HL-60/S4 treated with retinoic acid at 250 ng/mL for 4 days and 3 days (cell line): Measurements from ENCODE around the gene ITGAD.

Experiments
- in situ Hi-C: fragments of 300-500 bp; cut with MboI; formaldehyde crosslinking; loops from 2 replicates; pipeline ENCODE4 v1.7.0; 2022; ENCODE audit warnings: low sequenced_read_pairs

ITGAD gene

DNA sequence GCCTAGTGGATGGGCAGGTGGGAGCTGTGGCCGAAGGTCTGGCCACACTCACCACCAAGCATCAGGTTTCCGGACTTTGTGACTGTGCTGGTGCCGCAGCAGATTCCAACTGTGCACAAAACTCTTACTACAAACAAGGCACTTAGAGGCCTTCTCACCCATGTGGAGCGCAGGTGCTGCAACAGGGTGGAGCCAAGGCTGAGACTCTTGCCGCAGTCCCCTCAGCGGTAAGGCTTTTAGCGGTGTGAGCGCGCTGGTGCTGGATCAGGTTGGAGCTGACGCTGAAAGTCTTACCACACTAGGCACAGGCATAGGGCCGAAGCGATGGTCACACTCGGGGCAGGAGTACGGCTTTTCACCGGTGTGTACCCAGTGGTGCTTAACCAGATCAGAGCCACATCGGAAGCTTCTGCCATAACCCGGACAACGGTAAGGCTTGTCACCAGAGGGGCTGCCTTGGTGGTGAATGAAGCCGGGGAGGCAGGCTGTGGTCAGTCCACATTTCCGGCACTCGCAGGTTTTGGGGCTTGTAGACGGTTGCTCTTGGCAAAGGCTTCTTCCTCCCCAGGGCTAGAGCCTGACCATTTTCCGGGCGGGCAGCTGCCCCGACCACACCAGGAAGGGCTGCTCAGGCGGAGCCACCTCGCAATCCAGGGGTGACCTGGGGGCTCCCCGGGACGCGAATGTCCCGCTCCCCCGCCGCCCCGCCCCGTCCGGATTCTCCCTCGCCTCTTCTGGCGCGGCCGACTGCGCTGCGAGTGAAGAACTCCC is 65.1 kb downstream of the ITGAD start:
- in situ Hi-C loops = loop anchor here (10.0 kb wide), 2 partner anchors 383 to 417 kb away; partner anchors contain the start of genes ZNF267, ZNF646 and ZNF668

GRCh38 chr16:31458844-31459686 is 65.9 kb downstream of the ITGAD start, which contains the start of gene ARMC5:
Gene ARMC5, plus strand, starts transcription at chr16:31459501. Its CDS starts 24 bp downstream, at chr16:31459525.
- in situ Hi-C loops = loop anchor here (10.0 kb wide), 2 partner anchors 384 to 416 kb away; partner anchors contain the start of genes ZNF267, ZNF646 and ZNF668

GRCh38 chr16:31459687-31460581 is 66.8 kb downstream of the ITGAD start:
- in situ Hi-C loops = loop anchor here (10.0 kb wide), 2 partner anchors 385 to 415 kb away; partner anchors contain the start of genes ZNF267, ZNF646 and ZNF668

DNA sequence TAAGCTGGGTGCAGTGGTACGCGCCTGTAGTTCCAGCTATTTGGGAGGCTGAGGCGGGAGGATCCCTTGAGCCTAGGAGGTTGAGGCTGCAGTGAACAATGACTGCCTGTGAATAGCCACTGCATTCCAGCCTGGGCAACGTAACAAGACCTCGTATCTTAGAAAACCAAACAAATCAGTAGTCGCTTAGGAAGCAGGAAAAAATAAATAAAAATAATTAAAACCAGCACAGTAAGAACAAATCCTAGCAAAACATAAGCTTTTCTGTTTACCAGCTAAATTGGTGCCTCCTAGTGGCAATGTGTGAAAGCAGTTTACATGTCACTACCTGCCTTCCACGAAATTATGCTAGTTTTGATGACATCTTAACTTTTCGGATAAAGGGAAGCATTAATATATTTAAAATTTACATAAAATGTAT is 67.5 kb downstream of the ITGAD start:
- in situ Hi-C loops = no loop called here

DNA sequence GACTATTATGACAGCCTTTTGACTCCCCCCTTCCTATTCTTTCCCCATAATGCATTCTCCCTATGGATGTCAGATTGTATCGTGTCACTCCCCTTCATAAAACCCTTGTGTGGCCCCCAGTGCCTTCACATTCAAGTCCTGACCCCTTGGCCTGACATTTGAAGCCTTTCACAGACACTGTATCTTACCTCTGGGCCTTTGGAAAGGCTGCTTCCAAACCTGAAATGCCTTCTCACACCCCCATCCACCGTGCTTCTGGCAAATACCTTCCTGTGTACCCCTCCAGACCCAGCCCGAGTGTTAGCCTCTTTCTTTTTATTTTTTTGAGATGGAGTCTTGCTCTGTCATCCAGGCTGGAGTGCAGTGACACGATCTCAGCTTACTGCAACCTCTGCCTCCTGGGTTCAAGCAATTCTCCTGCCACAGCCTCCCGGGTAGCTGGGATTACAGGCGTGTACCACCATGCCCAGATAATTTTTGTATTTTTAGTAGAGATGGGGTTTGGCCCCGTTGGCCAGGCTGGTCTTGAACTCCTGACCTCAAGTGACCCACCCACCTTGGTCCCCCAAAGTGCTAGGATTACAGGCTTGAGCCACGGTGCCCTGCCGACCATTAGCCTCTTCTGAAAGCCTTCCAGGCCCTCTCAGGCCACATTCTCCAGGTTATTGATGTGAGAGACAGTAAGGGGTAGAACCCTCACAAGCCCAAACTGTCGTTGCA is 68.2 kb downstream of the ITGAD start:
- in situ Hi-C loops = no loop called here

- in situ Hi-C loops = no loop called here
These were observed 69.0 kb downstream of the ITGAD start for GRCh38 chr16:31461921-31462804.

- in situ Hi-C loops = no loop called here
These were observed 71.2 kb downstream of the ITGAD start for GRCh38 chr16:31464348-31464769.

- in situ Hi-C loops = no loop called here
These were observed 71.7 kb downstream of the ITGAD start for GRCh38 chr16:31464781-31465260.

GRCh38 chr16:31465788-31466370 is 72.7 kb downstream of the ITGAD start:
- in situ Hi-C loops = no loop called here

GRCh38 chr16:31466381-31466841 is 73.3 kb downstream of the ITGAD start:
- in situ Hi-C loops = no loop called here

DNA sequence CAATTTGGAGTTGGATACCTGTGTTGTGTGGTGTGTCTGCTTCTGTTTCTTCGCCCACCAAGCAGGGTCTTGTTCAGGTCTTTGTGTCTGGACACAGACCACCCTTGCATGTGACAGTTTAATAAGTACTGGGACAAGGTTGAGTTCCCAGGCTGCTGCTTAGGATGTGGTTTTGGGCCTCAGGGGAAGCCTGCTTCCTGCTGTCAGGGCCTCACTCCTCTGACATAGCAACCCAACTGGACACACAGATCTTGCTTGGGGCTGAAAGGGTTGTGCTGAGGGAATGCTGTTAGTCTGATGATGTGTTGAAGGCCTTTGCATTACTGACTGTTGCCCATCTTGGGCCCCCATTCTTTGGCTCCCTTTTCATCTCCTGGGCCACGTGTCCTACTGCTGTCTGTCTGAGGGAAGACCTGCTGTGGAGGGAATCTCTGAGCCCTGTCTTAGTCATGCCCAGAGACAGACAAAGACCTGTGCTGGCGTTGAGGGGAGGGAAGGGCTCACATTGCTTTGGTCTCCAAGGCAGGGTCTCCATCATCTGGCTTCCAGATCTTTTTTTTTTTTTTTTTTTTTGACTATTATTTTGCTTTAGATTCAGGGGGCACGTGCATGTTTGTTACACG is 74.1 kb downstream of the ITGAD start:
- in situ Hi-C loops = no loop called here

GRCh38 chr16:31467858-31468257 is 74.7 kb downstream of the ITGAD start:
- in situ Hi-C loops = no loop called here

- in situ Hi-C loops = no loop called here
These were observed 77.5 kb downstream of the ITGAD start for GRCh38 chr16:31470615-31471014.

- in situ Hi-C loops = no loop called here
These were observed 78.2 kb downstream of the ITGAD start for GRCh38 chr16:31471241-31471874.

DNA sequence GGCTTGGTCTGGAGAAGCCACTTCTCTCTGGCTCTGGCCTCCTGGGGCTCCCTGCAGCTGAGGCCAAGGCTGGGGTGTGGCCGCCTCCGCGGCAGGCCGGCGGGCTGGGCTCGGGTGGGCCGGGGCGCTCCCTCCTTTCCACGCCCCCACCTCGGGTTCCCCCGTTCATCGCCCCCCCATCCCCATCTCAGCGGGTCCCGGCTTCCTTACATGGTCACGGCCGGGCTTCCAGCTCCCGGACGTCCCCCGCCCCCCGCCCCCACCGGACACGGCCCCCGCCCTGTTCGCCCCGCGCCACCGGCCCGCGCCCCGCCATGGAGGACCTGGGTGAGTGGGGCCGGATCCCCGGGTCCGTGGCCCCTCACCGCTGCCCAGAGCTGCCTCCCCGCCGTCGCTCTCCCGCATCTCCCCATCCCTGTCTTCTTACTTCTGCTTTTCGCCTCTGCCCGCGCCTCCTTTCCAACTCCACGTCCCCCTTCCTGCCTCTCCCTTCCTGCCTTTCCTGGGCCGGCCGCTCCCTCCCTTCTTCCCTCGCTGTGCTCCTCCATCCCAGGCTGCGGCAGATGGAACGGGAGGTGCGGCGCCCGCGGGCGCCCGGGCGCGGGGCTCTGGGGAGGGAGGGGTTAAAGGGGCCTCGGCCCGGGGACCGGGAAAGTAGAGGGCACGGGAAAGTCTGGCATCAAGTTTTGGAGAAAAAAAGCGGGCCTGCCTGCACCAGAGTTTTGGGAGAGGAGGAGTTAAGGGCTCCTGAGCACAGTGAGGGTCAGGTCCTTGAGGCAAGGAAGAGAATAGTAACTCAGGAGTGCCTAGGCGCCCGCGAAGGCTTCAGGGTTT is 79.0 kb downstream of the ITGAD start, which contains the start of gene TGFB1I1:
Gene TGFB1I1, plus strand, starts transcription at position 278 of the 834 bp plus-strand sequence. Its CDS starts 37 bp downstream, at position 315.
- in situ Hi-C loops = no loop called here

- in situ Hi-C loops = no loop called here
These were observed 79.6 kb downstream of the ITGAD start for GRCh38 chr16:31472709-31473203.
